Glomerular visceral epithelial cell (primary cell): ENCODE results near the gene ATP7B.
"Not testable (repeated sequence)": the region's sequence is repeated elsewhere in the genome, so short reads cannot be mapped to it uniquely, and the experiment has no call there.

Experiments
- DNase-seq: peaks from one replicate; pipeline ENCODE4 v3.0.0-alpha.2; 2016; ENCODE audit errors: extremely low spot score

Gene ATP7B

GRCh38 chr13:51922771-51923480 is 88.3 kb downstream of the ATP7B start:
- no peak for DNase-seq

GRCh38 chr13:51921790-51922740 is 89.2 kb downstream of the ATP7B start:
- DNase-seq: peak; percentile 3

- DNase-seq: no peak
These were observed 90.5 kb downstream of the ATP7B start for GRCh38 chr13:51920786-51921185.

- DNase-seq: no peak
These were observed 91.0 kb downstream of the ATP7B start for GRCh38 chr13:51920267-51920666.

GRCh38 chr13:51919531-51919930 is 91.7 kb downstream of the ATP7B start:
- DNase-seq: no peak

- DNase-seq: no peak
These were observed 94.3 kb downstream of the ATP7B start for GRCh38 chr13:51916962-51917361.

GRCh38 chr13:51916051-51916818 is 95.0 kb downstream of the ATP7B start:
- DNase-seq: no peak

- DNase-seq: no peak
These were observed 97.1 kb downstream of the ATP7B start for GRCh38 chr13:51914137-51914493.

GRCh38 chr13:51913421-51914136 is 97.7 kb downstream of the ATP7B start:
- no peak for DNase-seq

GRCh38 chr13:51912511-51913225 is 98.6 kb downstream of the ATP7B start:
- DNase-seq: no peak

- DNase-seq: peak; percentile 37
These were observed 99.2 kb downstream of the ATP7B start for GRCh38 chr13:51912091-51912490.

- no peak for DNase-seq
These were observed 100.7 kb downstream of the ATP7B start for GRCh38 chr13:51910508-51910907.

GRCh38 chr13:51909265-51909664 is 102.0 kb downstream of the ATP7B start:
- DNase-seq: not testable (repeated sequence)

GRCh38 chr13:51907040-51907732 is 104.1 kb downstream of the ATP7B start:
- DNase-seq: no peak

- DNase-seq: no peak
These were observed 104.7 kb downstream of the ATP7B start for GRCh38 chr13:51906581-51906980.

GRCh38 chr13:51905787-51906186 is 105.5 kb downstream of the ATP7B start:
- no peak for DNase-seq

- DNase-seq: no peak
These were observed 108.5 kb downstream of the ATP7B start for GRCh38 chr13:51902776-51903175.

- DNase-seq: no peak
These were observed 110.8 kb downstream of the ATP7B start for GRCh38 chr13:51900471-51900870.

GRCh38 chr13:51895906-51896888 is 115.1 kb downstream of the ATP7B start:
- DNase-seq: peak; percentile 48
